Measurements from ENCODE around the gene PRCP.
"Not testable (repeated sequence)": the region's sequence is repeated elsewhere in the genome, so short reads cannot be mapped to it uniquely, and the experiment has no call there.

Gene PRCP

DNA sequence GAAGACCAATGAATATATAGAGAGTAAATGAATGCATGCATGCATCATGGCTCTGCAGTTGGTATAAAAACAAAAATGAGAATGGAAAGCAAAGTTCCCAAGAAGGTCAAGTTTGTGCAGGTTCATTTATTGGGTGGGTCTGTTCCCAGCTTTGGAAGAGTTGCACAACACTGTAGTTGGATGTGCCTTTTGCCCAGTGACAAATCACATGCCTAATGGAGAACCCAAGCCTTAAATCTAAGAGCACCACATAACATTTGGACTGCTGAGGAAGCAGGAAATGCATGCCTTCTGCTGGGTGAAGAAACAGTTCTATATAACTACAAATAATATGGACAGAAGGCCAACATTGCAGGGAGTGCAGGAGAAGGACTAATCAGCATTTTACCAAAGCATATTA is 30.6 kb downstream of the PRCP start:
- no peak for DNase-seq

DNA sequence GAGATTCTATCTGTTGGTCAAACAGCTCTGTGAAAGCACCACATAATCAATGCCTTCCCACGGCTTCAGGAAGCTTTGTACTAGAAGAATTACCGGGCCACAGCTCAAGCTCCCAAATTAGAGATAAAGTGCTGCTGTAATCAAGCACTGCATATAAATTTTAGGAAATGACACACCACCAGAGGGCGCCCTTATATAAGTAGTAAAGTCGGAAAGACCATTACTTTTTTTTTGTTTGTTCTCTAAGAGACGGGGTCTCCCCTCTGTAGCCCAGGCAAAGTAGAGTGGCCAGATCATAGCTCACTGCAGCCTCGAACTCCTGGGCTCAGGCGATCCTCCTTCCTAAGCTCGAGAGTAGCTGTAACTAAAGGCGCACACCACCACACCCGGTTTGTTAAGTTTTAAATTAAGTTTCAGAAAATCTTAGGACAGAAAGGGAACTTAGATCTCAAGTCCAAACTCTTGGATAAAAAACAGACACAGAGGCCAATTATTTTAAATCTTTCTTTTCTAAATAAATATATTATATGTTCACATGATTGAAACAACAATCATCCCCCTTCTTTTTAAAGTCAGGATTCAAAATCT is 32.6 kb downstream of the PRCP start:
- DNase-seq: peak; percentile 85

DNA sequence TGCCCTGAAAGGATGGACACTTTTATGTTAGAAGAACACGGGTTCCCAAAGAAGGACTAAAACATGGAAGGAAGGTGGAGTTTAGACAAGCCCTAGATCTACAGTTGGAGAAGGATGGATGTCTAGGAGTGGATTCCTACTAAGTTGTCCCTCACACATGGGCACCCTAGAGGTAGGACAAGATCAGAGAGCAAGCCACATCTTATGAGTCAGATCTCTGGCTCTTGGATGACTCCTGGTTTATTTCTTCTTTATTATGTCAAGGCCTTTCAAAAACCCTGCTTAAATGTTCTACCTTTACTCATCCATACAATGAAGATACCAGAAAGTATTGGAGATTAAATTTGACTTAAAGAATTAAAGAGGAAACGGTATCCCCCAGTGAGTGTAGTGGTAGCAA is 34.4 kb downstream of the PRCP start:
- DNase-seq: no peak

DNA sequence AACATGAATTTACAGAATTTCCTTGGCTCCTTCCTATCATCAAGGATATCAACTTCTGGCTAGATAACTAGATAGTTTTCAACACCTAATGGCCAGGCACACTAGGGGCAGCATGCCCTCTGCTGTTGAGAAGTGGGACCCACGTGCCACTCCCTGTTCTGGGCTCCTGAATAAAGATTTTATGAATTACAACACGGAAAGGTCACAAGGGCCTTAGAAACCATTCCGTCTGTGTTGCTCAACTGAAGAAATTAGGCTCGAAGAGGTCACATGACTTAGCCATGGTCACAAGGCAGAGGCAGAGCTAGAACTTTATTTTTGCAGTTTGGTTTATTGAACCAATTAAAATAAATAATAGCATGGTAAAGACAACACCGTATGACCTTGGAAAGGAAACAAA is 36.0 kb downstream of the PRCP start:
- no peak for DNase-seq

DNA sequence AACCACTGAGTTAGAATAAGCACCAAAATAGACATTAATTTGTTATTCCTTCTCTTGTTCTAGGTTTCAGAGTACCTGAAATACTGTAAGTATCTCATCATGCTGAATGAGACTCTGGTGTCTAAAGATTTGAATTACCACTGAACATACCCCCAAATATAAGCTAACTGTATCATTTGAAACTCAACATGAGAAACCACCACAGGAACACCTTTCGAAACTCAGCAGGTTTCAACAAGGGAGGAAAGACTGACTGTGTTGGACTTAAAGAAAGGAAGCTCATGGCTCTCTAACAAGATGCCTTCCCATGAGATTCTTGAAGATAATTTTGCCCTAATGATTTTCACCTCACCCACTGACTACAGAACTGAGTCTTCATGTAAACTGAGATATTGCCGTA is 37.0 kb downstream of the PRCP start:
- DNase-seq: no peak

DNA sequence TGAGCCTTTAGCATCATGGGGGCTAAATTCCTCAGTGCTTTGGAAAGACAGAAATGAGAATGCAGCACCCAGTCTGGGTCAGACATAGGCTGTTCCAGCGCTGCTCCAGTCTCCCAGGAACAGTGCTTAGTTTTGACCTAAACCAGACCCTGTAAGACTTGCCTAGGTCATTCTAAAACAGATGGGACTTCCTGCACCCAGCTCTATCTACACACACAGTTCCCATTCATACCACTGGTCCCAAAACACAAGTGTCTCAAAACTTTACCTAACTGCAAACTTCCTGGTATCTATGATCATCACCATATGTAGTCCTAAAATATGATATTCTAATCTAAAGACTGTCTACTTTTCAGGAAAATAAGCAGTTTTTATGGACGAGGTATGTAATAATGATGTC is 37.9 kb downstream of the PRCP start:
- no peak for DNase-seq

DNA sequence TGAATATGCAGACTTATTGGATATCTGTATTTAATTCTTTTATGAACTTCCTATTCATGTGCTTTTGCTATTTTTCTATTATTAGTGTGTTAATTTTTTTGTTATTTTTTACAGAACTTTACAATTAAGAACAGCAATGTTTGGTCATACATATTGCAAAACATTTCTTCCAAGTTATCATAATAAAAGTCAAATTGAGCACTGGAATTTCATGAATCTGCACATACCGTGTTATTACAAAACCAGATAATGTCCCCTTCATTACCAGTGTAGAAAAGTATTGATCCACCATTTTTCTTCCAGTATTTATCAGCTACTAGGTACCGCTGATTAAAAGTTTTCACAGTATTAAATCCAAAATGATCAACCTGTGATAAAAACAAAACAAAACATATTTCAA is 40.5 kb downstream of the PRCP start:
- DNase-seq: no peak

DNA sequence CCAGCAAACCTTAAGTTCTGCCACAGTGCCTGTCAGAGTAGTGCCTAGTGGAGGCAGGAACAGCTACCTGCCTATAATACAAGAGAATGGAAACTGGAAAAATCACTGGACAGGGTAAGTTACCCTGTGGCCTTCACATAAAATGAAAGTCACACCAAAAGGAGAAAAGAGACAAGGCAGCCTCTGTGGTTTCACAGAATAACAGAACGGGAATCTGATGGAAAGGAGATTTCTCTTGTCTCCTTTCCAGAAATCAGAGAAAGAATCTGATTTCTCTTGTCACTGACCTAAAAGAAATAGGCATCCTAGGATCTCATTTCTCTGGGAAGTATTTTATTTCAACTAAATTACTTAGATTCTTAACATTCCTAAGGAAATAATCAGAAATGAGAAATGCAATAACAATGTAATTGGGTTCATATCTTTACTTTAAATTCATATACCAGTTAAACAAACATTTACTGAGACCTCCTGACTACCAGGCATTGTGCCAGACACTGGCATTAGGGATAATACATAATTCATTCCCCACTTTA is 41.6 kb downstream of the PRCP start:
- no peak for DNase-seq

DNA sequence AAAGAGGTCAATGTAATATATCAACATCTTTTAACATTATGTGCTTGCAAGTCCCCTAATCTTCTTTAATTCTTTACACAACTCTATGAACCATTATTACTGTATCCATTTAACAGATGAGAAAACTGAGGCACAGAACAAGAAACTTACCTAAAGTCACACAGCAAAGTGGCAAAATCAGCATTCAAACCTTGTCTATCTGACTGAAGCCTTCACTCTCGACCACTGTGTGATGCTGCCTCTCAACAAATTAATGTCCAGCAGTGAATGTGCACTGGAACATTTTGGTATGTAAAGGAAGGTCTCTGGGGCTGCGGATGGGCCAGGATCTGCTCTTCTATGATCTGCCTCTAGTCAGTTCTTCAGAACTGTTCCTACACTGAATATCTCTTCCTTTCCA is 42.1 kb downstream of the PRCP start:
- DNase-seq: no peak

DNA sequence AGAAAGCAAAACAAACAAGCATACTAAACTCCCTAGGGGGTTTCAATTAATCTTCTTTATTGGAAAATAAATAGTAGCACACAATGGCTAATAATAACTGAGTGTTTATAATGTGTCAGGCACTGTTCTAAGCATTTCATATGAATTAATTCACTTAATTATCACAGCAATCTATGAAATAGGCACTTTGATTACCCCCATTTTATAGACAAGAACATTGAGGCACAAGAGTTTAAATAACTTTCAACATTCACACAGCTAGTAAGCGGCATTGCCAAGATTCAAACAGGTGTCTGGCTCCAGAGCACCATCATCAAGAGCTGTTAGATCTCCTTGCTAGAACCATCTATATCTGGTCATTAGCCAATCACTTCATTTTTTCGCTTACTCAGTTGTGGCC is 43.1 kb downstream of the PRCP start:
- DNase-seq: no peak

DNA sequence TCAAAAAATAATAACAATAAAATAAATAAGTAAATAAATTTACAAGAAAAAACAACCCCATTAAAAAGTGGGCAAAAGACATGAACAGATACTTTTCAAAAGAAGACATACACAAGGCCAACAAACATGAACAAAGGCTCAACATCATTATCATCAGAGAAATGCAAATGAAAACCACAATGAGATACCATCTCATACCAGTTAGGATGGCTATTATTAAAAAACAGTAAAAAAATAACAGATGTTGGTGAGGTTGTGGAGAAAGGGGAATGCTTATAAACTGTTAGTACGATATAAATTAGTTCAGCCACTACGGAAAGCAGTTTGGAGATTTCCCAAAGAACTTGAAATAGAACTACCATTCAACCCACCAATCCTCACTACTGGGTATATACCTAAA is 44.6 kb downstream of the PRCP start:
- no peak for DNase-seq

DNA sequence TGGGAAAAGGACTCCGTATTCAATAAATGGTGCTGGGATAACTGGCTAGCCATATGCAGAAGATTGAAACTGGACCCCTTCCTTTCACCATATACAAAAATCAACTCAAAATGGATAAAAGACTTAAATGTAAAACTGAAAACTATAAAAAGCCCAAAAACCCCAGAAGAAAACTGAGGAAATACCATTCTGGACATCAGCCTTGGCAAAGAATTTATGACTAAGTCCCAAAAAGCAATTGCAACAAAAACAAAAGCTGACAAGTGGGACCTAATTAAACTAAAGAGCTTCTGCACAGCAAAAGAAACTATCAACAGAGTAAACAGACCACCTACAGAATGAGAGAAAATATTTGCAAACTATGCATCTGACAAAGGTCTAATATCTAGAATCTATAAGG is 45.3 kb downstream of the PRCP start:
- DNase-seq: not testable (repeated sequence)

DNA sequence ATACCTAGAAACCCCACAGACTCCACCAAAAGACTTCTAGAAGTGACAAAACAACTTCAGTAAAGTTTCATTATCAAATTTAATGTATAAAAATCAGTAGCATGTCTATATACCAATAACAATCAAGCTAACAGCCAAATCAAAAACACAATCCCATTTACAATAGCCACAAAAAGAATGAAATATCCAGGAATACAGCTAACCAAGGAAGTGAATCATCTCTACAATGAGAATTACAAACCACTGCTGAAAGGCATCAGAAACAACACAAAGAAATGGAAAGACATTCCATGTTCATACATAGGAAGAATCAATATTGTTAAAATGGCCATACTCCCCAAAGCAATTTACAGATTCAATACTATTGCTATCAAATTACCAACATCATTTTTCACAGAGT is 46.0 kb downstream of the PRCP start:
- DNase-seq: no peak

DNA sequence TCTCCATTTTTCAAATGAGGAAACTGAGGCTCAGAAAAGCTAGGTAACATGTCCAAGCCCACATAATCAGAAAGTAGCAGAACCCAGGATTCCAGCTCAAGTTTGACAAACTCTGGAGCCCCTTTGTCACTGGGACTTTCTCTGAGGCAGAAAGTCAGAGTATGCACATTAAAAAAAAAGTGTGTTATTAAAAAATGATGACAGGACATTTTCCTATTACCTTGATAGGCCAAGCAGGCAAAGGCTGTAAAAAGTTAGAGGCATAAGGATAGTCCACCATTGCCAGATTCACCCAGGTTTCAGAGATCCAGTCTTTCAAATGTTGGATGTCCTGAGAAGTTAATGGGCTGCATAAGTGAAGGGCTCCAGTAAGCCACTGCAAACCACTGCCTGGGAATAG is 51.4 kb downstream of the PRCP start:
- DNase-seq: no peak

DNA sequence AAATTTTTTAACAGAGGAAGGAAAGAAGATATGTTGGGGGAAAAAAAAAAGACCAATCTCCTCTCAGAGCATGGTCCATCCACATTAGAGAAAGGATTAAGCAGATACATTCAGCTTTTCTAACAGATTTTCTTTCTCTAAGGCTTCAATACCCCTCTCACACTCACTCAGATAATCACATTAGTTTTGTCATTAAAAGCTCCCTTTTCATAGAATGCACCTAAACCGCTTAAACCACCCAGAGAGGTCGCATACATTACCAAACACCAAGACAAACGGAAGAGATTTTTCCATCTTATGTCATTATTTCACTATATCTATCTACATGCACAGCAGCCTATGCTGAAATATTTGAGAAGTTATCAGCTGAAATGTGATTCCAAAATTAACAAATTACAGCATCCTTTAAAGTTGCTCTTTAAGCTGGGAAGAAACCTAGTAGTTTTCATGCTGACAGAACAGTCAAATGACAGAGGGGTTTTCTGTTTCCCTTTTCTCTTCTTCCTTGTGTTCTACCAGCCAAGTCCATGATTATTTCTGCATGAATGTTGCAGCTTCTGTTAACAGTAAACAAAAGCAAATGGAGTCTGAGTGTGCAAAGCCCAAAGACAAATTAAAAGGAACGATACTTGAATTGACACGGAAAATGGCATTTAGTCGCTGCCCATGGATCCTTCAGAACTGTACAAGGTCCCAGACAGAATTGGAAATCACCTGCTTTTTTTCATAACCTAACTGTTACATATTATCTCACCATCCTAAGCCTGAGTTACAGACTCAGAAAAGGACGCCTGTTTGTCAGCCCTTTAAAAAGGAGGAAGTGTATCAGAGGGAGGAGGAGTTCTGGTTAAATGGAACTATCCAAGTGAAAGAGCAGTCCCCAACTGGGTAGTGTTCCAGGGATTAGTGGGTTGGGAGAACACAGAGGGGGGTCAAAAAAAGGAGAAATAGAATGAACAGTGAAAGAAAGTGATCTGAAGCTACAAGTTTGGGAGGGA is 54.6 kb downstream of the PRCP start:
- DNase-seq: no peak

DNA sequence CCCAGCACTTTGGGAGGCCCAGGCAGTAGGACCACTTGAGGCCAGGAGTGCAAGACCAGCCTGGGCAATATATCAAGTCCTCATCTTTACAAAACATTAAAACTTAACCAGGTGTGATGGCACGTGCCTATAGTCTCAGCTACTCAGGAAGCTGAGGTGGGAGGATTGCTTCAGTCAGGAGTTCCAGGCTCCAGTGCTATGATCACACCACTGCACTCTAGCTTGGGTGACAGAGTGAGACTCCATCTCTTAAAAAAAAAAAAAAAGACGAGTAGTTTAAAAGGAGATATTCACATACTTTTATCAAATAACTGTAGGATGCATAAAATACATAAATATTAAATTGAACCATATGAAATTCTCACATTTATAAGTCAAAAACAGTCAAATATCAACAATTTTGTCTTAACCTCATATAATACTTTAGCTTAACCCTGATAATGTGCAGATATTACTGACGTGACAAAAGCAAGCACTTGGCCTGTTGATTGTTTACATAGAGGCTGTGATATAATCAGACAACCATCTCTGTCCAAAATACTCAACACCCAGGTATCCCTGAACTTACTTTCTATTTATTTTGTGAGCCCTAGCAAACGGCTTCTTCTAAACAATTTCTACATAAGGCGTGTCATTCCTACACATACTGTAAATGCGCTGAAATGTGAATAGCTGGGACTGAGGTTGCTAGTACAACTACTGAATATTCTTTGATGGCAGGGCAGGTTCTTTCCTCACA is 57.0 kb downstream of the PRCP start:
- no peak for DNase-seq

DNA sequence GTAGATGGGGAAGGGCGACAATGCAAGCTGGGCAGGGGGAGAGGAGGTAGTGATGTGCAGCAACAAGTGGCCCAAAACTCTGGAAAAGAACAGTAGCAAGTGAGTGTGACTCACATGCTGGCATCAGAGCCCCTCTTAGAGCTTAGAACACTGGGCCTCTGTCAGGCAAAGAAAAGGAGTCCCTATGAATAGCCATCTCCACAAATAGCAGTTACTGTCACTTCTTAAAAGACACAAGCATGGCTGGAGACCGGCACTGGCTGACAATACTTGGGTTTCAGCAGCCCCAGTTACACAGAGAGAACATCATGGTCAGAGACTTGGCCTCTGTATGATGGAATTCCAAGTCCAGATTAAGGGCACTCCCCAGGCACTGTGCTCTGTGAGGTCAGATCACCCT is 58.2 kb downstream of the PRCP start:
- DNase-seq: no peak

DNA sequence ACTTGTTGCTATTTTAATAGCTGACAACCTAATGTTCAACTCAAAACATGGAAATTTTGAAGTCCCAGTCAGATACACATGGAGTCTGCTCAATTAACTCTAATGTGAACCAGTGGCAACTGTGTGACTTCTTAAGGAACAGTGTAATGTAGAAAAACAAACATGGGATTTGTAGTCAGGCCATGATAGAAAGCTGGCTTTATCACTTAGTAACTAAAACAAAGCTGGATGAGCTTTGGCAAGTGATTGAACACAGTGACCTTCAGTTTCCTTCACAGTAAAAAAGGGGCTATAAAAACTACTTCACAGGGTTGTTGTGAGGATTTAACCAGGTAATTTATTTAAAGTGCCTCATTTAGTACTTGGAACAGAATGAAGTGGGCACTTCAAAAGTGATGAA is 62.6 kb downstream of the PRCP start:
- DNase-seq: no peak

DNA sequence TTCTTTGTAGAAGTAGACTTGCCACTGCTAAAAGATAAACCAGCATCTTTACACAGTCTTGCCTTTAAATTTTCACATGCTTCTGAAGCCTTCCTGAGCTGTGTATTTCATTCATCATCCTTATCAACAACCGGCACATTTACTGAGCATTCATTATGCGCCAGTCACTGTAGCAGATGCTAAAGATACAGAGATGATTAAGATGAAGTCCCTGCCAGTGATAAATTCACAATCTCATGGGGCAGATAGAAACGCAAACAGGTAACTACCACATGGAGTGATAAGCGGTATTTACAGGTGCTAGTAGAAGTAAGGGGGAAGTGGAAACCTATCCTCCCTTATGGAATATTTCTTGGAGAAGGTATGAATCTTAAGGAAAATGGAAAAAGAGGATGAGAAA is 67.2 kb downstream of the PRCP start:
- DNase-seq: no peak

DNA sequence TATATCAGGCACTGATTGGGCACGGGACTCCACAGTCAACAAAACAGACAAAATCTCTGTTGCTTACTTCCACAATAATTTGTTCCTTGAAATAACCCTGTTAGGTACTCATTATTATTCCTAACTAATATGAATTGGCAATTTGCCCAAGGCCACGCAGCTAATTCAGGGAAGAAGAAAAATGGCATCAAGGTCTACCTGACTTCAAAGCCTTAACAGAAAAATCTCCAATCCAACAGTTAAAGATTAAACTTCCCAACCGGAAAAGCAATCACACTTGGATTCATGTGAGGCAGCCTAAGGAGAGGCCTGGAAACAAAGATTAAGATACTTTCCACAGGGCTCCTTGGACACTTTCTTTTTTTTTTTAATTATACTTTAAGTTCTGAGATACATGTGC is 68.9 kb downstream of the PRCP start:
- no peak for DNase-seq

DNA sequence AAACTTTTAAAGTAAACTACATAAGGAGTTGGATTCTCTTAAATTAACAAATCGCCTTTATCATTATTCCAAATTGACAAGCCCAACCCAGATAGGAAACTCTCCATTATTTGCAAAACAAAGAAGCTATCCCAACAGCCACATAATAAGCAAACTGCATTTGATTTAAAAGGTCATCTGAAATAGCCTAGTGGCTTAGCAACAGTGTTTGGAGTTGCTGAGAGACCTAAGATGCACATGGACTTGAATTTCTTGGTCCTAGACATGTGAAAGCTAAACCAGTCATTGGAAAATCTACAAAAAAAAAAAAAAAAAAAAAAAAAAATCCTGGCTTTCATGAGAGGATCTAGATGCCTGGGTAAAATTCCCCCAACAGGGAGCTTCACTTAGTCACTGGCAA is 69.5 kb downstream of the PRCP start:
- DNase-seq: no peak

DNA sequence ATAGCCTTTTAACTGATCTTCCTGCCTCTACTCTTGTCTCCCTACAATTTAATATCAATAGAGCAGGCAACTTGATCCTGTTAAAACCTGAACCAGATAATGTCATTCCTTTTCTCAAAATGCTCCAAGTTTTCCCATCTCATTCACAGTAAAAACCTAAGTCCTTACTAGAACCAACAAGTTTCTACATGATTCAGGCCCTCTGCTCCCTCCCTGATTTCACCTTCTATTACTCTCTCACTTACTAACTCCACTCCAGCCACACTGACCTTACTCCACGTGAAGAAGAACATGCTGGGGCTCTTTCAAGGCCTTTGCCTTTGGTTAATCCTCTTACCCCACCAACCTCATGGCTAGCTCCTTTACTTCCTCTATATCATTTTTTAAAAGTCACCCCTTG is 71.1 kb downstream of the PRCP start:
- no peak for DNase-seq

DNA sequence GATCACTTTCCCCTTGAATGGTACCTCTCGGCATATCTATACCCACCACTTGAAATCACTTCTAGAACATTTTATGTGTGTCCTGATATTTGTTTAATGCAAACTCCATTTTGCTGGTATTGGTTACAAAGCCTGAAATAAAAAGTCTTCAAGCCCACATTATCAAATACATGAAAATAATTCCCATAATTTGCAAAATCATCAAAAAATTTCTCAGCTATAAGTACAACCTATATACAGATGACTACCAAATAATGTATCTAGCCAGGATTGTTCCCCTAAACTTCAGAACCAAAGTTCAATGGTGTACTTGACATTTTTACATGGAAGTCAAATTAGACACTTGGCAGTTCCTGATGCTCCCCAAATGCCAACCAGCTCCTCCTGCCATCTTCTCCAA is 71.8 kb downstream of the PRCP start:
- no peak for DNase-seq

DNA sequence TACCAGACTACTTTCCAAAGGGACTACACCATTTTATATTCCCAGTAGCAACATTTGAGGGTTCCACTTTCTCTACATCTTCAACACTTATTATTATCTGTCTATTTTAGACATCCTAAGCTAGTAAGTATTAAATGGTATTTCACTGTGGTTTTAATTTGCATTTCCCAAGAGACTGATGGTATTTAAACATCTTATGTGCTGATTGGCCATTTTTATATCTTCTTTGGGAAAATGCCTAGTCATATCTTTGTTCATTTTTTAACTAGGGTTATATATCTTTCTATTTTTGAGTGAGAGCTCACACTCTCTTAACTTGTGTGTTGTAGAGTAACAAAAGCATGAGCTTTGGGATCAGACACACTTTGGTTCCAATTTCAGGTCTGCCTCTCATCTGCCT is 73.7 kb downstream of the PRCP start:
- no peak for DNase-seq
